Panc1 (cell line): ENCODE data around the gene NR5A1.

Experiments used
- POLR2AphosphoS5 ChIP-seq: IDR thresholded peaks from 2 replicates; pipeline ENCODE4 v1.6.1; 2012; ENCODE audit warnings: mild to moderate bottlenecking, low read depth, low read length, moderate library complexity
- TF ChIP-seq, protein P1 (sequence below): fragments of 450-650 bp; IDR thresholded peaks from 2 replicates; pipeline ENCODE4 v1.5.1; 2017; ENCODE audit warnings: mild to moderate bottlenecking

DNA sequence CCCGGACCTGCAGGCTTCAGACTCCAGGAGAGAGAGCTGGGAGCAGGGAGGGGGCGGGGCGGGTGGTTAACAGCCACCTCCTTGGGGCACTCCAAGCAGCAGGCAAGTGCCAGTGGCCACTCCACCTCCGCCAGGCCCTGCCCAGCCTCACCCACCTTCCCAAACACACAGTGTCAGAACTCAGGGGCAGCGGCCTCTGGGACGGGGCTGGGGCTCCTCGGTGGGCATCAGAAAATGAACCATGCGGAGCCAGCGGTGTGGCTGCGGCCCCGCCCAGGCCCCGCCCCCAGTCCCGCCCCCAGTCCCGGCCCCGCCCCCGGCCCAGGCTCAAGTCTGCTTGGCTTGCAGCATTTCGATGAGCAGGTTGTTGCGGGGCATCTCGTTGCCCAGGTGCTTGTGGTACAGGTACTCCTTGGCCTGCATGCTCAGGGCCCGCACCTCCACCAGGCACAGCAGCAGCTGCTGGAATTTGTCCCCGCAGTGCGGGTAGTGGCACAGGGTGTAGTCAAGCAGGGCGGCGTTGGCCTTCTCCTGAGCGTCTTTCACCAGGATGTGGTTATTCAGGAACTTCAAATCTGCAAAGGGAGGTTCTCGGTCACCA is 24.7 kb downstream of the NR5A1 start:
- TF ChIP-seq, protein P1, sequence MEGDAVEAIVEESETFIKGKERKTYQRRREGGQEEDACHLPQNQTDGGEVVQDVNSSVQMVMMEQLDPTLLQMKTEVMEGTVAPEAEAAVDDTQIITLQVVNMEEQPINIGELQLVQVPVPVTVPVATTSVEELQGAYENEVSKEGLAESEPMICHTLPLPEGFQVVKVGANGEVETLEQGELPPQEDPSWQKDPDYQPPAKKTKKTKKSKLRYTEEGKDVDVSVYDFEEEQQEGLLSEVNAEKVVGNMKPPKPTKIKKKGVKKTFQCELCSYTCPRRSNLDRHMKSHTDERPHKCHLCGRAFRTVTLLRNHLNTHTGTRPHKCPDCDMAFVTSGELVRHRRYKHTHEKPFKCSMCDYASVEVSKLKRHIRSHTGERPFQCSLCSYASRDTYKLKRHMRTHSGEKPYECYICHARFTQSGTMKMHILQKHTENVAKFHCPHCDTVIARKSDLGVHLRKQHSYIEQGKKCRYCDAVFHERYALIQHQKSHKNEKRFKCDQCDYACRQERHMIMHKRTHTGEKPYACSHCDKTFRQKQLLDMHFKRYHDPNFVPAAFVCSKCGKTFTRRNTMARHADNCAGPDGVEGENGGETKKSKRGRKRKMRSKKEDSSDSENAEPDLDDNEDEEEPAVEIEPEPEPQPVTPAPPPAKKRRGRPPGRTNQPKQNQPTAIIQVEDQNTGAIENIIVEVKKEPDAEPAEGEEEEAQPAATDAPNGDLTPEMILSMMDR: no peak
- no peak for TF ChIP-seq POLR2AphosphoS5
